Measurements from ENCODE around the gene RNF212. TPM values are rescaled to one million over a fixed set of nuclear protein-coding genes. Genes with fewer than 3 reads are reported as not detected.

RNF212 gene
- total RNA-seq, 1 experiment from 2014 or later, result not detected

DNA sequence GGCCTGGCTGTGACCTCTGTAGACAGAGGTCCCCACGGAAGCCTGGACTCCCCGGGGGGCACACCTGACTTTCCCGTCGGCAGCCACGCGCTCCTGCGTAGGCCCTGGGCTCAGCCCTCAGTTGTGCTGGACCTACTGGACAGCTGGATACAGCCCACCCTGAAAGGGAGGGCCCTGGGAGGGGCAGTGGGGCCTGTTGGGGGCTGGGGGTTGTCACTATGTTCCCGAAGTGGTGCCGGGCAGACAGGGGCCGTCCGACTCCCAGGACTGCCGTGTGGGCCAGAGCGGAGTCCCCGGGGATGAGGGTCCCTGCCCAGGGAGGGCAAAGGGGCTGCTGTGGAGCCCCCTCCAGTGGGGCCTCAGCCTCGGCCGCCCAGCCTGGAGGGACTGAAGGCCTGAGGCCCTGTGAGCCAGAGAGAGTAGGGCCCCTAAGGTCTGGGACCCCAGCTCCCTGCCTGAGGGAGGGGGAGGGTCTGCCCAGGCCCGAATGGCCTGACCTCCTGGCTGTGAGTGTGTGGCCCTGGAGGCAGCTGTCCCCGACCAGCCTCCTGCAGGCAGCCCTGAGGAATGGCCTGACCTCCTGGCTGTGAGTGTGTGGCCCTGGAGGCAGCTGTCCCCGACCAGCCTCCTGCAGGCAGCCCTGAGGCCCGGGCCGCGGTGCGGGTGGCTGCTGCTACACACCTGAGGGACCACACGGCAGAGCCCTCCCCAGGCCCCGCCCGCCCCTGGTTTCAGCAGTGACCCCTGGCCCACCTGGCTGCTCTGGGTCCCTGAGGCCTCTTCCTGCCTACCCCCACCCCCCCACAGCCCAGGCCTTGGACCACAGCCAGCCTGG is 76.2 kb downstream of the RNF212 start:
- DNase-seq, result no peak
- Histone ChIP-seq H3K27ac (ENCODE audit: low read length) (no peak overlapping the region), H2AFZ (ENCODE audit: low read length) (no peak overlapping the region), H3K79me2 (ENCODE audit: low read length) (no peaks in the 10 kb centered on the region), H3K4me3 (ENCODE audit: low read length) (no peak overlapping the region), H3K36me3 (ENCODE audit: low read depth, low read length) (no peaks in the 10 kb centered on the region), H3K4me1 (ENCODE audit: insufficient read depth, low read length) (peaks cover 18% of the 10 kb centered on the region), H3K9ac (ENCODE audit: low read length) (no peak overlapping the region), H3K4me2 (ENCODE audit: low read length) (no peak overlapping the region), H3K9me2 (replicated peaks; ENCODE audit: low read length) (no peaks in the 10 kb centered on the region), H3F3A (ENCODE audit: low read length, unreplicated experiment) (no peaks in the 10 kb centered on the region), H4K20me1 (ENCODE audit: low read length) (no peaks in the 10 kb centered on the region), H3K27me3 (ENCODE audit: low read length) (no peaks in the 10 kb centered on the region), H3K9me3 (ENCODE audit: low read length) (no peaks in the 10 kb centered on the region)
- intact Hi-C loops (cut with micrococcal nuclease), result no loop called here
- ATAC-seq, result no peak
- POLR2A ChIA-PET (ENCODE audit: unreplicated experiment), result interaction anchor here (0.6 kb wide), 1 partner anchor 107 kb away, joined by 8 read pairs; no protein-coding TSS in a partner anchor
- CTCF ChIA-PET, result no interaction called here
- no TSS peak for BruUV-seq (replicated peaks)
- TF ChIP-seq CTCF (conservative IDR thresholded peaks at IDR 0.05; ENCODE audit: low read depth, low read length) (no peak), EZH2 (IDR thresholded peaks at IDR 0.05; ENCODE audit: low read length, unreplicated experiment) (no peak), EZH2phosphoT487 (IDR thresholded peaks at IDR 0.05; ENCODE audit: borderline replicate concordance, low read length) (no peak)

DNA sequence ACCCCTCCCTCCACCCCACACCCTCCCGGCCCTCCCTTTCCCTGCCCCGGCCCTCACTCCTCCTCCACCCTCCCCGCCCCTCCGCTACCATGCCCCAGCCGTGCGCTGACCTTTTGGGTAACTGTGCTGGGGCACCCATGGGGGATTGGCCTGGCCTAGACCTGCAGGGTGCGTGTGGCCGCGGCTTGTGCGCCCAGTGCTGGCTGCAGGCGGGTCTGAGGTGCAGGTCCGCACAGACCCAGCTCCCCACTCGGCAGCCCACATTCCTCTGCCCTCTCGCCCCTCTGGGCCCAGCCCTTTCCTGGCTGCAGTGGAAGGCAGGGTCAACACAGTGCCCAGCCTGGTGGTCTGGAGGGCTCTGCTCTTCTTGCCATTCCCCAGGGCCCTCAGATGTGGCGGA is 77.3 kb downstream of the RNF212 start:
- Histone ChIP-seq H4K20me1 (ENCODE audit: low read length) (no peaks in the 10 kb centered on the region), H3K4me1 (ENCODE audit: insufficient read depth, low read length) (peaks cover 12% of the 10 kb centered on the region), H3K27ac (ENCODE audit: low read length) (no peak overlapping the region), H3K36me3 (ENCODE audit: low read depth, low read length) (no peaks in the 10 kb centered on the region), H3K4me2 (ENCODE audit: low read length) (no peak overlapping the region), H3K9me2 (replicated peaks; ENCODE audit: low read length) (no peaks in the 10 kb centered on the region), H3K27me3 (ENCODE audit: low read length) (no peaks in the 10 kb centered on the region), H3K4me3 (ENCODE audit: low read length) (no peak overlapping the region), H3F3A (ENCODE audit: low read length, unreplicated experiment) (no peaks in the 10 kb centered on the region), H3K9ac (ENCODE audit: low read length) (no peak overlapping the region), H3K79me2 (ENCODE audit: low read length) (no peaks in the 10 kb centered on the region), H2AFZ (ENCODE audit: low read length) (no peak overlapping the region), H3K9me3 (ENCODE audit: low read length) (no peaks in the 10 kb centered on the region)
- ATAC-seq (no peak), DNase-seq (no peak)
- ChIA-PET POLR2A (ENCODE audit: unreplicated experiment) (no interaction called here), CTCF (no interaction called here)
- BruUV-seq (replicated peaks), result no TSS peak
- no peak for TF ChIP-seq EZH2 (IDR thresholded peaks at IDR 0.05; ENCODE audit: low read length, unreplicated experiment)
- TF ChIP-seq CTCF (conservative IDR thresholded peaks at IDR 0.05; ENCODE audit: low read depth, low read length), result no peak
- TF ChIP-seq EZH2phosphoT487 (IDR thresholded peaks at IDR 0.05; ENCODE audit: borderline replicate concordance, low read length), result no peak
- intact Hi-C loops (cut with micrococcal nuclease), result no loop called here

DNA sequence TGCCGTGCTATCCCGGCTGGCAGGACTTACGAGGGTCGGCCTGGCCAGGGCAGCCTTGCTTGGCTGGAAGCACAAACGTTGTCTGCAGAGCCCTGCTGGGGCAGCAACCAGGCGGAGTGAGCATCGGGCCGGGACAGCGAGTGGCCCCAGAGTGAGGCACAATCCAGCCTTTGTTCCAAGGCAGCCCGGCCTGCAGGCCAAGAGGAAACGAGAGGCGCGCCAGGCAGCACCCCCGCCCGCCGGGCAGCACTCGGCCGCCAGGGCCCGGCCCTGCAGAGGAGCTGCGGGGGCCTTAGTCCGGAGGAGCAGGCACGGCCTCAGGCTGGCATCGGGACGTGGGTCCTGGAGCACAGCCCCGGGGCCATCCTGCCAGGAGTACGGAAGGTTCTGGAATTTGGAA is 77.9 kb downstream of the RNF212 start:
- Histone ChIP-seq H3K79me2 (ENCODE audit: low read length) (no peaks in the 10 kb centered on the region), H2AFZ (ENCODE audit: low read length) (no peak overlapping the region), H3K4me2 (ENCODE audit: low read length) (no peak overlapping the region), H3K27me3 (ENCODE audit: low read length) (no peaks in the 10 kb centered on the region), H3K9me2 (replicated peaks; ENCODE audit: low read length) (no peaks in the 10 kb centered on the region), H3K9ac (ENCODE audit: low read length) (no peak overlapping the region), H3F3A (ENCODE audit: low read length, unreplicated experiment) (no peaks in the 10 kb centered on the region), H3K36me3 (ENCODE audit: low read depth, low read length) (no peaks in the 10 kb centered on the region), H3K9me3 (ENCODE audit: low read length) (no peaks in the 10 kb centered on the region), H4K20me1 (ENCODE audit: low read length) (no peaks in the 10 kb centered on the region), H3K27ac (ENCODE audit: low read length) (no peak overlapping the region), H3K4me3 (ENCODE audit: low read length) (no peak overlapping the region), H3K4me1 (ENCODE audit: insufficient read depth, low read length) (peaks cover 12% of the 10 kb centered on the region)
- DNase-seq (no peak), ATAC-seq (no peak)
- POLR2A ChIA-PET (ENCODE audit: unreplicated experiment), result no interaction called here
- intact Hi-C loops (cut with micrococcal nuclease), result no loop called here
- BruUV-seq (replicated peaks), result no TSS peak
- CTCF ChIA-PET, result no interaction called here
- TF ChIP-seq CTCF (conservative IDR thresholded peaks at IDR 0.05; ENCODE audit: low read depth, low read length) (no peak), EZH2 (IDR thresholded peaks at IDR 0.05; ENCODE audit: low read length, unreplicated experiment) (no peak), EZH2phosphoT487 (IDR thresholded peaks at IDR 0.05; ENCODE audit: borderline replicate concordance, low read length) (no peak)
